ENCODE data around the gene NCOA3.

Gene NCOA3

GRCh38 chr20:47704746-47705496 is 203.2 kb downstream of the NCOA3 start:
- H3K79me2 ChIP-seq (ENCODE audit: insufficient read depth, low read depth): no peaks in the 10 kb centered on the region
- no peaks in the 10 kb centered on the region for H3K4me1 ChIP-seq (ENCODE audit: low read depth, poor library complexity, severe bottlenecking)
- H3K27me3 ChIP-seq (ENCODE audit: insufficient read depth, low read depth): peaks cover 66% of the 10 kb centered on the region; the same call in 1 of the 2 replicates
- H3K27ac ChIP-seq: no peak overlapping the region
- H3K36me3 ChIP-seq (ENCODE audit: insufficient read depth): no peaks in the 10 kb centered on the region
- no peaks in the 10 kb centered on the region for H4K20me1 ChIP-seq (ENCODE audit: insufficient read depth)
- H2AFZ ChIP-seq (ENCODE audit: low read depth): no peak overlapping the region
- H3K4me2 ChIP-seq: no peak overlapping the region
- no peak overlapping the region for H3K9ac ChIP-seq
- TF ChIP-seq CTCF (conservative IDR thresholded peaks at IDR 0.05; ENCODE audit: low read depth, low read length): no peak
- H3K4me3 ChIP-seq (IDR thresholded peaks at IDR 0.05; ENCODE audit: insufficient read depth, low read depth, low read length): no peak overlapping the region

DNA sequence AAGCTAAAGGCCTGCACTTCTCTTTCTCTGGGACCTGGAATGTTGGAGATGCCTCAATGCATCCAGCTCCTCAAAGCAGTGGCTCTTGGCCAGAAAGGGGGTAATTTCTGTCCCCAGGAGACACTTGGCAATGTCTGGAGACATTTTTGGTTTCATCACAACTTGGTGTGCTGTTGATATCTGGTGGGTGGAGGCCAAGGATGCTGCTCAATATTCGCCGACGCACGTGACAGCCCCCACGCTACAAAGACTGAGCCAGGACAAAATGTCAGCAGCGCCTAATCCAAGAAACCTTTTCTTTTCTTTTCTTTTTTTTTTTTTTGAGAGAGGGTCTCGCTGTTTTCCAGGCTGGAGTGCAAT is 203.8 kb downstream of the NCOA3 start:
- Histone ChIP-seq H3K9ac (no peak overlapping the region), H3K79me2 (ENCODE audit: insufficient read depth, low read depth) (no peaks in the 10 kb centered on the region), H3K36me3 (ENCODE audit: insufficient read depth) (no peaks in the 10 kb centered on the region), H2AFZ (ENCODE audit: low read depth) (no peak overlapping the region), H3K4me2 (no peak overlapping the region), H3K27ac (no peak overlapping the region), H3K4me1 (ENCODE audit: low read depth, poor library complexity, severe bottlenecking) (no peaks in the 10 kb centered on the region), H3K27me3 (ENCODE audit: insufficient read depth, low read depth) (peaks cover 72% of the 10 kb centered on the region; the same call in 1 of the 2 replicates), H4K20me1 (ENCODE audit: insufficient read depth) (no peaks in the 10 kb centered on the region), H3K4me3 (IDR thresholded peaks at IDR 0.05; ENCODE audit: insufficient read depth, low read depth, low read length) (no peak overlapping the region)
- TF ChIP-seq CTCF (conservative IDR thresholded peaks at IDR 0.05; ENCODE audit: low read depth, low read length): no peak

DNA sequence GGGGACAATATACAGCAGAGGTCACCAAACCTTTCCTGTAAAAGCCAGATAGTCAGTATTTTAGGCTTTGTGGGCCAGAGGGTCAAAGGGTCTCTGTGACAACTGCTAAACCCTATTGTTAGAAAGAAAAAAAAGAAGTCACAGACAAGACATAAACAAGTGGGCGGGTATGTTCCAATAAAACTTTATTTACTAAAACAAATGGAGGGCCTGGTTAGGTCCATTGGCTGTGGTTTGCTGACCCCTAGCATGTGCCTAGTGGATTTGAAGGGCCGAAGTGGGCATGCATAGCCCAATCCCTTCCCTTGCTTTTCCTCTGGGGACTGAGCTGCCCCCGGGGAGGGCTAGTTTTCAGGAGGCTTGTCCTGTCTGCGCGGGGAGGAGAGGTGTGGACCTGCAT is 204.7 kb downstream of the NCOA3 start:
- no peak for TF ChIP-seq CTCF (conservative IDR thresholded peaks at IDR 0.05; ENCODE audit: low read depth, low read length)
- H3K4me1 ChIP-seq (ENCODE audit: low read depth, poor library complexity, severe bottlenecking): no peaks in the 10 kb centered on the region
- H3K79me2 ChIP-seq (ENCODE audit: insufficient read depth, low read depth): no peaks in the 10 kb centered on the region
- peaks cover 79% of the 10 kb centered on the region; the same call in 1 of the 2 replicates for H3K27me3 ChIP-seq (ENCODE audit: insufficient read depth, low read depth)
- no peak overlapping the region for H2AFZ ChIP-seq (ENCODE audit: low read depth)
- H4K20me1 ChIP-seq (ENCODE audit: insufficient read depth): no peaks in the 10 kb centered on the region
- no peak overlapping the region for H3K27ac ChIP-seq
- no peak overlapping the region for H3K4me3 ChIP-seq (IDR thresholded peaks at IDR 0.05; ENCODE audit: insufficient read depth, low read depth, low read length)
- H3K4me2 ChIP-seq: no peak overlapping the region
- no peaks in the 10 kb centered on the region for H3K36me3 ChIP-seq (ENCODE audit: insufficient read depth)
- H3K9ac ChIP-seq: no peak overlapping the region
